ENCODE measurements around the gene TSPEAR.
"Not testable (repeated sequence)": the region's sequence is repeated elsewhere in the genome, so short reads cannot be mapped to it uniquely, and the experiment has no call there.

The TSPEAR gene

DNA sequence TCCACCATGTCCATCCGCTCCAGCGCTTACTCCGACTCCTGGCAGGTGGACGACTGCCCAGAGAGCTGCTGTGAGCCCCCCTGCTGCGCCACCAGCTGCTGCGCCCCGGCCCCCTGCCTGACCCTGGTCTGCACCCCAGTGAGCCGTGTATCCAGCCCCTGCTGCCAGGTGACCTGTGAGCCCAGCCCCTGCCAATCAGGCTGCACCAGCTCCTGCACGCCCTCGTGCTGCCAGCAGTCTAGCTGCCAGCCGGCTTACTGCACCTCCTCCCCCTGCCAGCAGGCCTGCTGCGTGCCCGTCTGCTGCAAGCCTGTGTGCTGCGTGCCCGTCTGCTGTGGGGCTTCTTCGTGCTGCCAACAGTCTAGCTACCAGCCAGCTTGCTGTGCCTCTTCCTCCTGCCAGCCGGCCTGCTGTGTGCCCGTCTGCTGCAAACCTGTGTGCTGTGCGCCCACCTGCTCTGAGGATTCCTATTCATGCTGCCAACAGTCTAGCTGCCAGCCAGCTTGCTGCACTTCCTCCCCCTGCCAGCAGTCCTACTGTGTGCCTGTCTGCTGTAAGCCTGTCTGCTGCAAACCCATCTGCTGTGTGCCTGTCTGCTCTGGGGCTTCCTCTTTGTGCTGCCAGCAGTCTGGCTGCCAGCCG lies 84.1 kb downstream of the TSPEAR start:
- DNase-seq (ENCODE audit: low read depth), result not testable (repeated sequence)

DNA sequence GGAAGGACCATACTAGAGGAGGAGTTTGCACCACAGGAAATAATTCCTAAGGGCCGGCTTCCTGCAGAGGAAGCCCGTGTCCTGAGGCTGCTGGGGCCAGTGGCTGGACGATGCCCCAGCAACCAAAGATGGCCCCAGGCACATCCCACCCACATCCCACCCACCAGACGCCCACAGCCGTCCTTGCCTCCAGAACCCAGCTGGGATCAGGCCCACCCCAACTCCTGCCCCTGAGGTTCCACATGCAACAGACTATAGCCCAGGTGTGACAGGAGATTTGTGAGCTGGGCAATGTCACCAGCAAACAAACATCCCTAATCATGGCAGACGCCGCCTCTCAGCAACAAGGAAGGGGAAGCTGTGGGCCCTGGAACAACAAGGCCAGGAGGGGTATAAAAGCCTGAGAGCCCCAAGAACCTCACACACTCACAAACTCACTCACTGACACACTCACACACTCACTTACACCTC lies 84.7 kb downstream of the TSPEAR start, which contains the start of gene KRTAP10-9:
Gene KRTAP10-9 (plus strand): TSS at position 421 of the 471 bp plus-strand sequence. CDS start 79 bp downstream, outside the sequence.
- no peak for DNase-seq (ENCODE audit: low read depth)

DNA sequence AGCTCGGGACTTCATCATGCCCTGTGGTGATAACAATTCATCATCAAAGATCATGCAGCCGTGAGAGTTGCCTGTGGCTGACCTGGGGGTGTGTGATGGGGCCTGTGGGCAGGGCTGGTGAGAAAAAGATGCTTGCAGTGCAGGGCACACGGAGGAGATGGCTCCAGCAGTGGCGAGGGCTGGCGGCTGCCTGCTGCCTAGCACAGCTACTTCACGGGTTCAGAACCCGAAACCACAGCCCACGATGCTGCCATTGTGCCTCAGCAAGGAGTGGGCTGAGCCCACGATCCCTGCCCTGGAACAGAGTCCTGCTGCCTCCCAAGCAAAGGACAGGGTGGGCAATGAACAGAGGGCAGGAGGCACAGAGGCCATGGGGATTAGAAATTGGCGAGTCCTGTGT lies 85.1 kb downstream of the TSPEAR start:
- DNase-seq (ENCODE audit: low read depth), result no peak

- DNase-seq (ENCODE audit: low read depth), result no peak
These were observed 85.6 kb downstream of the TSPEAR start for GRCh38 chr21:44625756-44626155.

- no peak for DNase-seq (ENCODE audit: low read depth)
These were observed 87.8 kb downstream of the TSPEAR start for GRCh38 chr21:44623575-44623974.

DNA sequence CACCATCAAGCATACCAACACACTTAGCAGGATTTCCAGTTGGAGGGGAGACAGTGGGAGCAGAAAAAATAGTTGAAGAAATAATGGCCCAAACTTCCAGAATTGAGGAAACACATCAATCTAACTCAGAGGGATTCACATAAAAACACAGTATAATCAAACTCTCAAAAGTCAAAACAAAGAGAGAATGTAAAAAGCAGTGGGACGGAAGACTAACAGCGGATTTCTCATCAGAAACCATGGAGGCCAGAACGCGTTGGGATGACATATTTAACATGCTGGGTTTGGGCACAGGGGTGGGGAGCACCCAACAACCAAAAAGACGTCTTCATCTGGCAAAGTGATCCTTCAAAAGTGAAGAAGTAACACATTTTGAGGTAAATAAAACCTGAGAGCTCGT lies 91.5 kb downstream of the TSPEAR start:
- DNase-seq (ENCODE audit: low read depth), result no peak

GRCh38 chr21:44618909-44619308 lies 92.5 kb downstream of the TSPEAR start:
- peak; percentile 43 for DNase-seq (ENCODE audit: low read depth)

DNA sequence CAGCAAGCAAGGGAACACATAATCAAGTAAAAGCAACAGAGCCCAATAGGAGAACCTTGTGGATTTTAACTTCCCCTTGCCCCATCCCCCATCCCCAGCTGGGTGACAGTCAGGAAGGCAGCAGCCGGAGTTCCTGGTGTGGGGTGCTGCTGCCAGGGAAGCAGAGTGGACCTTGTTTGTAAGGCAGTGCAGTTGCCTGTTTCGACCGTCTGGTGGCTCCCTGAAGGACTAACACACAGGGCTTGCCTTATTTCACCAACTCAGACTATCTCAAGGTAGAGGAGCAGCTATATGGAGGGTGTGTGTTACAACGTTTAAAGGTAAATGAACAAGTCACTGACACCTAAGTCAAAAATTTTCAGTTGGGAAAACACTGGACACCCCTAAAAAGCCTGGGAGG lies 92.9 kb downstream of the TSPEAR start:
- no peak for DNase-seq (ENCODE audit: low read depth)

DNA sequence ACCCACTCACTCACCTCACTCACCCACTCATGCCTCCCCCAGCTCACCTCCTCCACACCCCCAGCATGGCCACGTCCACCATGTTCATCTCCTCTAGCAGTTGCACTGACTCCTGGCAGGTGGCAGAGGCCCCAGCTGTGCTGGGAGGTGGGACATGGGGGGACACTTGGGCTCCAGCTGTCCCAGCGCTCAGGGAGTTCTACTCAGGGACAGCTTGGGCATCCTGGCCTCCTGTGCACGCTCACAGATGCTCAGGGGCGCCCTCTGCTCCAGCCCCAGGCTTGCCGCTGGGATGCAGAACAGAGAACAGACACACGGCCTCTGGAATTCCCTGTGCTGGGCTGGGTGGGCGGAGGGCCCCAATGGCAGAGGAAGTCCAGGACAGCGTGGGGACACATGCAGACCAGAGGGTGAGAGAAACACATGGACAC lies 94.3 kb downstream of the TSPEAR start:
- no peak for DNase-seq (ENCODE audit: low read depth)

- DNase-seq (ENCODE audit: low read depth), result no peak
These were observed 94.8 kb downstream of the TSPEAR start for GRCh38 chr21:44616591-44616926.

- DNase-seq (ENCODE audit: low read depth), result no peak
These were observed 95.3 kb downstream of the TSPEAR start for GRCh38 chr21:44615911-44616590.

GRCh38 chr21:44615466-44615865 lies 95.9 kb downstream of the TSPEAR start:
- DNase-seq (ENCODE audit: low read depth), result no peak

- DNase-seq (ENCODE audit: low read depth), result no peak
These were observed 96.4 kb downstream of the TSPEAR start for GRCh38 chr21:44614961-44615391.

DNA sequence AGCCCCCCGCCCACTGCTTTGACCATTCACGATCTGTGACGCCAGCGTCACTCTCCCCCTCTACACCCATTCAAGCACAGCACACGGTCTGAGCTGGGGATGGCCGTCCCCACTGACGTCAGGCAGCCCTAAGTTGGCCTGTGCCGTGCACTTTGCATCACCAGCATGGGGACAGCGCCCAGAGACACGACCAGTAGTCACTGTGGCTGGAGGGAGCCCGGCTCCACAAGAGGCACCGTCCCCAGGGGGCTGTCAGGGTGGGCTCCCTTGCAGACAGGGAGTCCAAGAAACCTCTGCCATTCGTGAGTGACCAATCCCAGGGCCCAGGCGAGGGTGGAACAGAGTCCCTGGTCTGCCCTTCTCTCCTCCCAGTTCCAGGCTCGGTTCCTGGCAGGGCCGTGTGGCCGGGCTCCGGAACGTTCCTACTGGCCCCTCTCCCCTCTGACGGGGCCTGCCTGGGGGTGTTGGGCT lies 97.2 kb downstream of the TSPEAR start:
- no peak for DNase-seq (ENCODE audit: low read depth)

DNA sequence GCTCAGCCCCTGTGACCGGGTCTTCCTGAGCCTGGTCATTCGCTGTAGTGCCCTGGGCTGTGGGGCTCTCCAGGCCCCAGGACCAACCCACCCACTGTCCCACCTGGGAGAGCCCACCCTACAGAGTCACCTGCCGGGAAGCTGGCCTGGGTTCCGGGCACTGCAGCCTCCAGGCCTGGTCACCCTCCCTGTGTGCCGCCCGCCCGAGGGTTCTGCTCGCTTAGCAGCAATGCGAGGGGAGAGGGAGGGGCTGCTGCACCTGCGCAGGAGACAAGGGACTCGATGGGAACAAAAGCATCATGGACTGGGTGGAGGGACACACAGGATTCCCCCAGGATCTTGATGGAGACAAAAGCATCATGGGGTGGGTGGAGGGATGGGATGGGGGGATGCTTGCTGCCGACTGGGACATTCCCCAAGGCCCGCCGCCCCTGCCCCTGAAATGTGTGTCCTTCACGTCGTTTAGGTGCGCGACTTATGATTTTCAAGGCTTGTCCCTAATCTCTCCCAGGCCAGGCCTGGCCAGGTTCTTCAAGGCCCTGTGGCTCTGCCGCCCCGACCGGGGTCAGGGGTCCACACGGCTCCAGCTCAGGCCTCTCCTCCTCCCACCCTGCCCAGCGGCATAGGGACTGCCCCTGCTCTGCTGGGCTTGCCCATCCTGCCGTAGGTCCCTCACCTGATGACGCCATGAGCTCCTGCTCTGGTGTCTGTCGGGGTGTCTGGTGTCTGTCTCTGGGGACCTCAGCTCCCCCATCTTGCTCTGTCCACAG lies 97.8 kb downstream of the TSPEAR start:
- DNase-seq (ENCODE audit: low read depth), result no peak

DNA sequence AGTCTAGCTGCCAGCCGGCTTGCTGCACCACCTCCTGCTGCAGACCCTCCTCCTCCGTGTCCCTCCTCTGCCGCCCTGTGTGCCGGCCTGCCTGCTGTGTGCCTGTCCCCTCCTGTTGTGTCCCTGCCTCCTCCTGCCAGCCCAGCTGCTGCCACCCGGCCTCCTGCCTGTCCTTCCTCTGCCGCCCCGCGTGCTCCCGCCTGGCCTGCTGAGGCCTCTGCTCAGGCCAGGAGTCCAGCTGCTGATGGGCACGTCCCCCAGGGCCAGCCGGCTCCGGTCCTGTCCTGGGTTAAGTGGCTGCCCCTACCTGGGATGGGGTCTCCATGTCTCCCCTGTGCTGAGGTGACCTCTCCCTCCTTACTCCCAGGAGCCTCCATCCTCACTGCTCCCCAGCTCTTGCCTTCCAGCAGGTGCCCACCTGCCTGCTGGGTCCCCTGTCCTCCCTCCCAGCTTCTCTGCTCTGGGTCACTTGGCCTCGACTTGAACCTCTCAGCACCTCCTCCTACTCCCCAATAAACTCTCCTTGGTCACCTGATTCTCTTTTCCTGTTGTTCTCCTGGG lies 98.6 kb downstream of the TSPEAR start:
- DNase-seq (ENCODE audit: low read depth), result no peak

GRCh38 chr21:44612029-44612486 lies 99.3 kb downstream of the TSPEAR start, which contains the start of gene KRTAP10-8:
Gene KRTAP10-8, plus strand, starts transcription at chr21:44612079. Its CDS starts 22 bp downstream, at chr21:44612101.
- no peak for DNase-seq (ENCODE audit: low read depth)

GRCh38 chr21:44611551-44611950 lies 99.8 kb downstream of the TSPEAR start:
- DNase-seq (ENCODE audit: low read depth), result no peak

DNA sequence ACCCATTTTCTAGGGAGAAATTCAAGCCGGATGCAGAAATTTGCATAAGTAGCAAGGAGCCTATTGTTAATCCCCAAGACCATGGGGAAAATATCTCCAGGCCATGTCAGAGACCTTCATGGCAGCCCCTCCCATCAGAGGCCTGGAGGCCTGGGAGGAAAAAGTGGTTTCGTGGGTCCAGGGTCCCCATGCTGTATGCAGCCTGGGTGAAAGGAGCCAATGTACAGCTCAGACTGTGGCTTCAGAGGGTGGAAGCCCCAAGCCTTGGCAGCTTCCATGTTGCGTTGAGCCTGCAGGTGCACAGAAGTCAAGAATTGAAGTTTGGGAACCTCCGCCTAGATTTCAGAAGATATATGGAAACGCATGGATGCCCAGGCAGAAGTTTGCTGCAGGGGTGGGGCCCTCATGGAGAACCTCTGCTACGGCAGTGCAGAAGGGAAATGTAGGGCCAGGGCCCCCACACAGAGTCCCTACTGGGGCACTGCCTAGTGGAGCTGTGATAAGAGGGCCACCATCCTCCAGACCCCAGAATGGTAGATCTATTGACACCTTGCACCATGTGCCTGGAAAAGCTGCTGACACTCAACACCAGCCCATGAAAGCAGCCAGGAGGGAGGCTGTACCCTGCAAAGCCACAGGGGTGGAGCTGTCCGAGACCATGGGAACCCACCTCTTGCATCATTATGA lies 101.1 kb downstream of the TSPEAR start:
- DNase-seq (ENCODE audit: low read depth), result not testable (repeated sequence)

DNA sequence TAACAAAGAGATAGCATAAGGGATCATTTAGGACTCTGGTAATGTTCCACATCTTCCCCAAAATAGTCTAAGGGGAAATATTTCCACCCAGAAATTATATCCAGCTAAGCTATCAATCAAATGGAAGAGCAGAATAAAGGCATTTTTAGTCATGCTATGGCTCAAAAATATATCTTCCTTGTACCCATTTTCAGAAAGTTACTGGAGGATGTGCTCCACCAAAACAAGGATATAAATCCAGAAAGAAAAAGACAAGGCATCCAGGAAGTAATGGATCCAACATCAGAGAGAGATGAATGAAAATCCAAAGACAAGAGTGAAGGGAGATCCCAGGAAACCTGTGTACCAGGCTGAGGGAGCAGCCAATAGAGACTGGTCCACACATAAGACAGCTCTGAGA lies 102.2 kb downstream of the TSPEAR start:
- DNase-seq (ENCODE audit: low read depth), result no peak

- DNase-seq (ENCODE audit: low read depth), result no peak
These were observed 104.9 kb downstream of the TSPEAR start for GRCh38 chr21:44606495-44606894.

GRCh38 chr21:44603911-44604310 lies 107.5 kb downstream of the TSPEAR start:
- no peak for DNase-seq (ENCODE audit: low read depth)
